H1 (cell line): ENCODE results near the gene LHCGR. TPM values are rescaled to one million over a fixed set of nuclear protein-coding genes. Genes with fewer than 3 reads are reported as not detected.

ENCODE experiments used
- CTCF ChIA-PET: fragments of 300-600 bp; sonication (Branson Sonifier 250); formaldehyde crosslinking; loops from one replicate; lab custom pipeline; 2021; ENCODE audit not compliant: partially characterized antibody; lab: Charles Lee
- POLR2A ChIA-PET: fragments of 300-600 bp; sonication (Branson Sonifier 250); formaldehyde crosslinking; loops from one replicate; lab custom pipeline; 2021; ENCODE audit warnings: inconsistent platforms; ENCODE audit not compliant: partially characterized antibody; lab: Charles Lee
- DNase-seq, 2 experiments: peaks; one replicate each; pipeline versions ENCODE4 v3.0.0 to v3.0.0-alpha.2; 2010 to 2022; ENCODE audit warnings: low spot score in 2 of 2, low read depth in 1 of 2, mixed read lengths in 1 of 2
- FAIRE-seq: peaks from 2 replicates; lab custom pipeline; 2011; peaks lifted over from hg19 to GRCh38; lab: Jason Lieb, UNC
- H2AFZ ChIP-seq: 2 replicates; pipeline ENCODE4 v1.8.1; 2012; ENCODE audit warnings: low read length, inconsistent platforms
- H2AK5ac ChIP-seq: 2 replicates; pipeline ENCODE4 v1.6.1; 2013; ENCODE audit warnings: low read depth, low read length
- H2BK120ac ChIP-seq: replicated peaks from 2 replicates; pipeline ENCODE3; 2013; ENCODE audit warnings: low read depth, low read length, inconsistent platforms
- H2BK12ac ChIP-seq: 2 replicates; pipeline ENCODE4 v1.6.1; 2013; ENCODE audit warnings: low read depth, low read length
- H2BK15ac ChIP-seq: 2 replicates; pipeline ENCODE4 v1.6.1; 2013; ENCODE audit warnings: low read length
- H2BK20ac ChIP-seq: 2 replicates; pipeline ENCODE4 v1.6.1; 2013; ENCODE audit warnings: low read length
- H2BK5ac ChIP-seq: 2 replicates; pipeline ENCODE4 v1.6.1; 2013; ENCODE audit warnings: low read depth, low read length
- H3K14ac ChIP-seq: 2 replicates; pipeline ENCODE4 v1.6.1; 2013; ENCODE audit warnings: inconsistent platforms; ENCODE audit not compliant: insufficient read length
- H3K18ac ChIP-seq: 2 replicates; pipeline ENCODE4 v1.6.1; 2013; ENCODE audit warnings: low read length; ENCODE audit errors: extremely low read depth
- H3K23ac ChIP-seq: 2 replicates; pipeline ENCODE4 v1.6.1; 2013; ENCODE audit warnings: inconsistent platforms; ENCODE audit not compliant: insufficient read length
- H3K23me2 ChIP-seq: 2 replicates; pipeline ENCODE4 v1.6.1; 2013; ENCODE audit warnings: low read depth, low read length
- H3K27ac ChIP-seq: 2 replicates; pipeline ENCODE4 v1.6.1; 2011; ENCODE audit warnings: low read depth, low read length, inconsistent platforms
- H3K27me3 ChIP-seq, 4 experiments: replicated peaks in 1 of 4; 1 replicate in 1 of 4; 2 replicates in 3 of 4; pipeline versions ENCODE4 v1.6.1 to v1.8.1; 2011 to 2013; ENCODE audit warnings: low read length in 3 of 4, mild to moderate bottlenecking in 3 of 4, inconsistent platforms in 2 of 4, mixed read lengths in 2 of 4, moderate library complexity in 1 of 4; ENCODE audit not compliant: control insufficient read depth in 3 of 4, insufficient read depth in 3 of 4; ENCODE audit errors: extremely low read depth in 1 of 4
- H3K36me3 ChIP-seq, 4 experiments: 2 replicates each; pipeline versions ENCODE4 v1.6.1 to v1.8.1; 2011 to 2013; ENCODE audit warnings: mild to moderate bottlenecking in 4 of 4, low read length in 3 of 4, moderate library complexity in 2 of 4, control low read depth in 1 of 4, inconsistent platforms in 1 of 4; ENCODE audit not compliant: insufficient read depth in 4 of 4, control insufficient read depth in 2 of 4
- H3K4ac ChIP-seq: replicated peaks from 2 replicates; pipeline ENCODE3; 2013; ENCODE audit warnings: low read length, low read depth, mixed read lengths, inconsistent platforms; ENCODE audit not compliant: insufficient read length
- H3K4me1 ChIP-seq, 4 experiments: replicated peaks in 1 of 4; 1 replicate in 1 of 4; 2 replicates in 3 of 4; pipeline versions ENCODE4 v1.6.1 to v1.8.1; 2011 to 2013; ENCODE audit warnings: low read length in 3 of 4, inconsistent platforms in 2 of 4, mixed read lengths in 1 of 4; ENCODE audit not compliant: insufficient read depth in 4 of 4, control insufficient read depth in 3 of 4
- H3K4me2 ChIP-seq, 2 experiments: 2 replicates each; pipeline versions ENCODE4 v1.6.1 to v1.8.1; 2011 to 2013; ENCODE audit warnings: low read depth in 2 of 2, low read length in 2 of 2, control low read depth in 1 of 2, inconsistent platforms in 1 of 2, mild to moderate bottlenecking in 1 of 2; ENCODE audit not compliant: insufficient read depth in 1 of 2
- H3K4me3 ChIP-seq, 4 experiments: fragments of 200-600, 300-600 bp in 1 of 4; sonication (generic), shearing (Covaris generic), sonication (Bioruptor Twin) in 1 of 4; 2 replicates each; pipeline versions ENCODE4 v1.5.1 to v1.8.1; 2011 to 2016; ENCODE audit warnings: low read length in 4 of 4, low read depth in 3 of 4, control low read depth in 2 of 4, inconsistent platforms in 2 of 4, mild to moderate bottlenecking in 2 of 4, mixed read lengths in 1 of 4, moderate library complexity in 1 of 4; ENCODE audit not compliant: insufficient read depth in 2 of 4; ENCODE audit errors: extremely low read depth in 1 of 4
- H3K56ac ChIP-seq: replicated peaks from 2 replicates; pipeline ENCODE3; 2013; ENCODE audit warnings: low read depth, mild to moderate bottlenecking, mixed read lengths, low read length, inconsistent platforms; ENCODE audit not compliant: insufficient read length
- H3K79me1 ChIP-seq: 2 replicates; pipeline ENCODE4 v1.6.1; 2013; ENCODE audit warnings: low read depth, low read length, control low read depth
- H3K79me2 ChIP-seq, 2 experiments: 2 replicates each; pipeline versions ENCODE4 v1.6.1 to v1.8.1; 2012 to 2013; ENCODE audit warnings: low read length in 2 of 2, mild to moderate bottlenecking in 2 of 2, inconsistent platforms in 1 of 2; ENCODE audit not compliant: insufficient read depth in 2 of 2, control insufficient read depth in 1 of 2
- H3K9ac ChIP-seq, 4 experiments: replicated peaks in 1 of 4; 1 replicate in 1 of 4; 2 replicates in 3 of 4; pipeline versions ENCODE4 v1.6.1 to v1.8.1; 2011 to 2013; ENCODE audit warnings: low read depth in 3 of 4, low read length in 3 of 4, control low read depth in 2 of 4, mild to moderate bottlenecking in 2 of 4, moderate library complexity in 2 of 4, inconsistent platforms in 1 of 4; ENCODE audit errors: extremely low read depth in 1 of 4
- H3K9me3 ChIP-seq, 2 experiments: 2 replicates each; pipeline versions ENCODE4 v1.6.1 to v1.8.1; 2012 to 2013; ENCODE audit warnings: mild to moderate bottlenecking in 2 of 2, moderate library complexity in 2 of 2, control low read depth in 1 of 2, inconsistent platforms in 1 of 2, low read depth in 1 of 2, low read length in 1 of 2, mixed read lengths in 1 of 2; ENCODE audit not compliant: insufficient read depth in 2 of 2
- H4K20me1 ChIP-seq, 2 experiments: replicated peaks in 1 of 2; 2 replicates each; pipeline versions ENCODE3 to v1.8.1; 2011 to 2013; ENCODE audit warnings: inconsistent platforms in 2 of 2, low read length in 2 of 2, mild to moderate bottlenecking in 1 of 2; ENCODE audit not compliant: insufficient read depth in 2 of 2, control insufficient read depth in 1 of 2
- H4K5ac ChIP-seq: 2 replicates; pipeline ENCODE4 v1.6.1; 2013; ENCODE audit warnings: low read length, low read depth, mixed read lengths, inconsistent platforms; ENCODE audit not compliant: insufficient read length
- H4K8ac ChIP-seq: 2 replicates; pipeline ENCODE4 v1.8.0; 2013; ENCODE audit warnings: mild to moderate bottlenecking, moderate library complexity, low read length, inconsistent platforms; ENCODE audit not compliant: insufficient read depth; ENCODE audit errors: extremely low read depth
- H4K91ac ChIP-seq: replicated peaks from 2 replicates; pipeline ENCODE3; 2013; ENCODE audit warnings: low read length, mixed read lengths, inconsistent platforms; ENCODE audit not compliant: insufficient read length
- BCL11A ChIP-seq, 2 experiments: IDR thresholded peaks; one replicate each; pipeline ENCODE4 v1.6.1; 2011; ENCODE audit warnings: low read depth in 2 of 2, low read length in 2 of 2, mild to moderate bottlenecking in 2 of 2
- BRCA1 ChIP-seq: IDR thresholded peaks from 2 replicates; pipeline ENCODE4 v1.6.1; 2012; ENCODE audit warnings: low read depth, low read length, improper control_type of control experiment
- CHD2 ChIP-seq: IDR thresholded peaks from 2 replicates; pipeline ENCODE4 v1.6.1; 2012; ENCODE audit warnings: low read length, improper control_type of control experiment
- CREB1 ChIP-seq: IDR thresholded peaks from 2 replicates; pipeline ENCODE4 v1.6.1; 2012; ENCODE audit warnings: inconsistent platforms
- JUND ChIP-seq: IDR thresholded peaks from 2 replicates; pipeline ENCODE4 v1.6.1; 2011; ENCODE audit warnings: mild to moderate bottlenecking, improper control_type of control experiment, low read length
- POU5F1 ChIP-seq: IDR thresholded peaks from 2 replicates; pipeline ENCODE4 v1.6.1; 2011; ENCODE audit warnings: low read depth, mild to moderate bottlenecking, low read length, moderate library complexity
- SP4 ChIP-seq: IDR thresholded peaks from 2 replicates; pipeline ENCODE4 v1.6.1; 2012; ENCODE audit warnings: low read length, inconsistent platforms
- SRF ChIP-seq: IDR thresholded peaks from 2 replicates; pipeline ENCODE4 v1.6.1; 2011; ENCODE audit warnings: mild to moderate bottlenecking, low read depth, low read length, moderate library complexity
- TAF1 ChIP-seq: IDR thresholded peaks from 2 replicates; pipeline ENCODE4 v1.6.1; 2011; ENCODE audit warnings: mild to moderate bottlenecking, low read depth, low read length
- WGBS, 2 experiments: shearing (Covaris generic) in 1 of 2; methylation state at CpG; one replicate each; pipeline versions ENCODE4 v1.1.6 to v1.1.7; 2013 to 2015; ENCODE audit warnings: low lambda C conversion rate in 2 of 2, mixed read lengths in 2 of 2, inconsistent platforms in 1 of 2, low coverage in 1 of 2, missing lambda C conversion rate in 1 of 2; ENCODE audit not compliant: insufficient replicate concordance in 2 of 2, insufficient coverage in 1 of 2, insufficient read length in 1 of 2; ENCODE audit errors: extremely low coverage in 1 of 2, missing lambda C conversion rate in 1 of 2; 5-methylcytosine and 5-hydroxymethylcytosine counted together
- polyA plus RNA-seq, 7 experiments: library from polyadenylated mRNA; depleted of rRNA in 3 of 7; stranded (reverse) in 5 of 7; unstranded in 2 of 7; fragments of >200 nt in 5 of 7; fragments of 200-250 nt in 2 of 7; gene quantifications; 1 replicate in 5 of 7; 2 replicates in 1 of 7; 4 replicates in 1 of 7; pipeline versions ENCODE4 v1.2.1 to v1.2.3, GENCODE V29; 2011 to 2013; ENCODE audit warnings: missing spikeins in 2 of 7, mixed read lengths in 2 of 7
- total RNA-seq: library from RNA; stranded (reverse); fragmentation: NEBNext Ultra II Directional; extraction: Animal tissue kit (Norgen Biotek cat#: 25700); gene quantifications from 2 replicates; pipeline ENCODE4 v1.2.1, GENCODE V29; 2021
- TF ChIP-seq, protein P1 (sequence below), 3 experiments: IDR thresholded peaks; 1 replicate in 2 of 3; 2 replicates in 1 of 3; pipeline versions ENCODE4 v1.5.1 to v1.6.1; 2011; ENCODE audit warnings: low read length in 3 of 3, mild to moderate bottlenecking in 3 of 3, inconsistent platforms in 2 of 3, low read depth in 1 of 3, moderate library complexity in 1 of 3; ENCODE audit not compliant: insufficient read depth in 1 of 3; ENCODE audit errors: control extremely low read depth in 1 of 3

The LHCGR gene
- total and polyA plus RNA-seq, 2 of the 8 experiments (the other 6 are each of a cell fraction or from before 2014, with no cell fraction given): 0.30 to 0.73 TPM

DNA sequence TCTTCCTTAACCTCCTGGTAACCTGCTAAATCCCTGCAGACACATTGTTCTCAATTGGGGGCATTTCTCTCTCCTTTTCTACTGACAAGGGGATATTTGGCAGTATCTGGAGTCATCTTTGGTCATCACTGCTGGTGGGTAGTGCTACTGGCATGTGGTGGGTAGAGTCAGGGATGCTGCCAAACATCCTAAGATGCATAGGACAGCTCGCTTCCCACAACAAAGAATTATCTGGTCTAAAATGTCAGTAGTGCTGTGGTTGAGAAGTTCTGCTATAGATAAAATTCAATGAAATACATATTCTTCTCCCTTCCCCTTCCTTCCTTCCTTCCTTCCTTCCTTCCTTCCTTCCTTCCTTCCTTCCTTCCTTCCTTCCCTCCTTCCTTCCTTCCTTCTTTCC, 18.7 kb upstream of the LHCGR start:
- H2AFZ ChIP-seq: no peak overlapping the region
- H3K4me3 ChIP-seq: no peak overlapping the region
- H3K9ac ChIP-seq: no peak overlapping the region
- H3K79me2 ChIP-seq: no peaks in the 10 kb centered on the region
- H3K27me3 ChIP-seq: no peaks in the 10 kb centered on the region
- no peak for FAIRE-seq
- no peak overlapping the region for H4K8ac ChIP-seq
- TF ChIP-seq TAF1: no peak
- TF ChIP-seq CREB1: no peak
- no peak for TF ChIP-seq SP4
- TF ChIP-seq CHD2: no peak
- TF ChIP-seq BCL11A (IDR thresholded peaks at IDR 0.05; ENCODE audit: low read depth in 2 of 2, low read length in 2 of 2): no peak
- TF ChIP-seq POU5F1: no peak
- TF ChIP-seq, protein P1, sequence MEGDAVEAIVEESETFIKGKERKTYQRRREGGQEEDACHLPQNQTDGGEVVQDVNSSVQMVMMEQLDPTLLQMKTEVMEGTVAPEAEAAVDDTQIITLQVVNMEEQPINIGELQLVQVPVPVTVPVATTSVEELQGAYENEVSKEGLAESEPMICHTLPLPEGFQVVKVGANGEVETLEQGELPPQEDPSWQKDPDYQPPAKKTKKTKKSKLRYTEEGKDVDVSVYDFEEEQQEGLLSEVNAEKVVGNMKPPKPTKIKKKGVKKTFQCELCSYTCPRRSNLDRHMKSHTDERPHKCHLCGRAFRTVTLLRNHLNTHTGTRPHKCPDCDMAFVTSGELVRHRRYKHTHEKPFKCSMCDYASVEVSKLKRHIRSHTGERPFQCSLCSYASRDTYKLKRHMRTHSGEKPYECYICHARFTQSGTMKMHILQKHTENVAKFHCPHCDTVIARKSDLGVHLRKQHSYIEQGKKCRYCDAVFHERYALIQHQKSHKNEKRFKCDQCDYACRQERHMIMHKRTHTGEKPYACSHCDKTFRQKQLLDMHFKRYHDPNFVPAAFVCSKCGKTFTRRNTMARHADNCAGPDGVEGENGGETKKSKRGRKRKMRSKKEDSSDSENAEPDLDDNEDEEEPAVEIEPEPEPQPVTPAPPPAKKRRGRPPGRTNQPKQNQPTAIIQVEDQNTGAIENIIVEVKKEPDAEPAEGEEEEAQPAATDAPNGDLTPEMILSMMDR (IDR thresholded peaks at IDR 0.05; ENCODE audit: control extremely low read depth in 1 of 3, insufficient read depth in 1 of 3, low read depth in 1 of 3, low read length in 3 of 3): no peak
- no peak for TF ChIP-seq BRCA1
- no peak for TF ChIP-seq JUND
- TF ChIP-seq SRF: no peak
- no peak overlapping the region for H2BK15ac ChIP-seq
- H3K79me1 ChIP-seq: no peaks in the 10 kb centered on the region
- H2BK20ac ChIP-seq: no peak overlapping the region
- no peak overlapping the region for H4K5ac ChIP-seq
- no peak overlapping the region for H4K91ac ChIP-seq
- H2BK5ac ChIP-seq: no peak overlapping the region
- no peaks in the 10 kb centered on the region for H4K20me1 ChIP-seq
- H3K18ac ChIP-seq: no peak overlapping the region
- no peak for DNase-seq
- POLR2A ChIA-PET: no interaction called here
- CTCF ChIA-PET: interaction anchor here (1.3 kb wide), 1 partner anchor 43 kb away, joined by 3 read pairs; no protein-coding TSS in a partner anchor
- no peak overlapping the region for H3K27ac ChIP-seq
- 100% methylated on average over 1 of the region's 1 CpG; no CpG with 5 or more reads in 1 of the 2 experiments for WGBS, 2 experiments
- H3K4me1 ChIP-seq: 0 out of 7 replicates have a peak, but pooled peaks cover 0 to 2% (median 0%) of the 10 kb centered on the region in 4 experiments
- H3K14ac ChIP-seq: no peak overlapping the region
- H3K36me3 ChIP-seq: no peaks in the 10 kb centered on the region
- no peak overlapping the region for H3K4me2 ChIP-seq
- H3K4ac ChIP-seq: no peak overlapping the region
- no peak overlapping the region for H2BK12ac ChIP-seq
- H3K56ac ChIP-seq: no peak overlapping the region
- no peaks in the 10 kb centered on the region for H3K9me3 ChIP-seq
- no peaks in the 10 kb centered on the region for H3K23me2 ChIP-seq
- H2AK5ac ChIP-seq: no peak overlapping the region
- H2BK120ac ChIP-seq: no peak overlapping the region
- no peak overlapping the region for H3K23ac ChIP-seq
